ENCODE results near the gene NIPAL3. TPM values are rescaled to one million over a fixed set of nuclear protein-coding genes. Genes with fewer than 3 reads are reported as not detected.
"Not testable (repeated sequence)": the region's sequence is repeated elsewhere in the genome, so short reads cannot be mapped to it uniquely, and the experiment has no call there.

NIPAL3 gene
- total and polyA plus RNA-seq, 8 donors = 13.8 to 41.1 (median 14.5) TPM

- Histone ChIP-seq H3K4me1 (no peaks in the 10 kb centered on the region), H3K27ac (no peak overlapping the region), H3K36me3 (peaks cover 0 to 53% of the 10 kb centered on the region in 2 donors), H3K9me3 (no peaks in the 10 kb centered on the region), H3K27me3 (no peaks in the 10 kb centered on the region), H3K4me3 (no peak overlapping the region)
- TF ChIP-seq, protein P1, sequence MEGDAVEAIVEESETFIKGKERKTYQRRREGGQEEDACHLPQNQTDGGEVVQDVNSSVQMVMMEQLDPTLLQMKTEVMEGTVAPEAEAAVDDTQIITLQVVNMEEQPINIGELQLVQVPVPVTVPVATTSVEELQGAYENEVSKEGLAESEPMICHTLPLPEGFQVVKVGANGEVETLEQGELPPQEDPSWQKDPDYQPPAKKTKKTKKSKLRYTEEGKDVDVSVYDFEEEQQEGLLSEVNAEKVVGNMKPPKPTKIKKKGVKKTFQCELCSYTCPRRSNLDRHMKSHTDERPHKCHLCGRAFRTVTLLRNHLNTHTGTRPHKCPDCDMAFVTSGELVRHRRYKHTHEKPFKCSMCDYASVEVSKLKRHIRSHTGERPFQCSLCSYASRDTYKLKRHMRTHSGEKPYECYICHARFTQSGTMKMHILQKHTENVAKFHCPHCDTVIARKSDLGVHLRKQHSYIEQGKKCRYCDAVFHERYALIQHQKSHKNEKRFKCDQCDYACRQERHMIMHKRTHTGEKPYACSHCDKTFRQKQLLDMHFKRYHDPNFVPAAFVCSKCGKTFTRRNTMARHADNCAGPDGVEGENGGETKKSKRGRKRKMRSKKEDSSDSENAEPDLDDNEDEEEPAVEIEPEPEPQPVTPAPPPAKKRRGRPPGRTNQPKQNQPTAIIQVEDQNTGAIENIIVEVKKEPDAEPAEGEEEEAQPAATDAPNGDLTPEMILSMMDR (IDR thresholded peaks at IDR 0.05) = no peak
- ATAC-seq (peak; percentile 42), DNase-seq (no peak)
- intact Hi-C loops (cut with DNase I) = no loop called here
Measured at GRCh38 chr1:24442764-24443163, 27.2 kb downstream of the NIPAL3 start.

- intact Hi-C loops (cut with DNase I) = no loop called here
- ATAC-seq (no peak), DNase-seq (no peak)
- no peak overlapping the region for H3K27ac ChIP-seq
- TF ChIP-seq, protein P1 (IDR thresholded peaks at IDR 0.05) = no peak
- peaks cover 0 to 57% of the 10 kb centered on the region in 2 donors for H3K36me3 ChIP-seq
- no peaks in the 10 kb centered on the region for H3K27me3 ChIP-seq
- H3K4me1 ChIP-seq = no peaks in the 10 kb centered on the region
- H3K9me3 ChIP-seq = no peaks in the 10 kb centered on the region
- no peak overlapping the region for H3K4me3 ChIP-seq
Measured at GRCh38 chr1:24443241-24443656, 27.6 kb downstream of the NIPAL3 start.

DNA sequence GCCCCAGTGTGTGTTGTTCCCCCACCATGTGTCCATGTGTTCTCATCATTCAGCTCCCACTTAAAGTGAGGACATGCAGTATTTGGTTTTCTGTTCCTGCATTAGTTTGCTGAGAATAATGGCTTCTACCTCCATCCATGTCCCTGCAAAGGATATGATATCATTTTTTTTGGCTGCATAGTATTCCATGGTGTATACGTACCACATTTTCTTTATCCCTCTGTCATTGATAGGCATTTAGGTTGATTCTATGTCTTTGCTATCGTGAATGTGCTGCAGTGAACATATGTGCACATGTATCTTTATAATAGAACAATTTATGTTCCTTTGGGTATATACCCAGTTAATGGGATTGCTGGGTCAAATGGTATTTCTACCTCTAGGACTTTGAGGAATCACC lies 30.8 kb downstream of the NIPAL3 start:
- DNase-seq; intact Hi-C loops (cut with DNase I); H3K4me1 ChIP-seq; H3K9me3 ChIP-seq; H3K27ac ChIP-seq; H3K4me3 ChIP-seq; ATAC-seq; H3K27me3 ChIP-seq: not testable (repeated sequence)
- H3K36me3 ChIP-seq = peaks cover 0 to 72% of the 10 kb centered on the region in 2 donors

DNA sequence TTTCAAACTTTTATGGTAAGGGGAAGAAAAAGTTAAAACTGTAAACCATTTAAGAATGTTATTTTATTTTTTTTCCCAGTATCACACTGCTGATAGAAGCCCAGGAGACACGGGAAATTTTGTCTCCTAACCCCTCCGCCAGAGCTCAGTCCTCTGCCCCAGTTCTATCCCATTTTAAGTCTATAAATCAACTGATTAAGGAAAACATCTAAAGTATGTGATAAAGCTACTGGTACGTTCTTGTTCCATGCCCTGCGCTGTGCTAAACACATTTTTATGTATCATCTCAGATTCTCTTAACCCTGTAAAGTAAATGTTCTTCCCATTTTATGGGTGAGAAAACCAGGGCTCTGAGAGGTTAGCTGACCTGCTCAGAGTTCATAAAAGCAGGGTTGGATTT lies 34.7 kb downstream of the NIPAL3 start:
- no peak for DNase-seq
- peaks cover 0 to 84% of the 10 kb centered on the region in 2 donors for H3K36me3 ChIP-seq
- H3K4me3 ChIP-seq = no peak overlapping the region
- H3K27me3 ChIP-seq = no peaks in the 10 kb centered on the region
- H3K27ac ChIP-seq = no peak overlapping the region
- no peak for ATAC-seq
- intact Hi-C loops (cut with DNase I) = no loop called here
- H3K9me3 ChIP-seq = no peaks in the 10 kb centered on the region
- no peaks in the 10 kb centered on the region for H3K4me1 ChIP-seq
- TF ChIP-seq, protein P1 (IDR thresholded peaks at IDR 0.05) = no peak

- Histone ChIP-seq H3K36me3 (peaks cover 0 to 86% of the 10 kb centered on the region in 2 donors), H3K4me3 (no peak overlapping the region), H3K9me3 (no peaks in the 10 kb centered on the region), H3K4me1 (no peaks in the 10 kb centered on the region), H3K27ac (no peak overlapping the region), H3K27me3 (no peaks in the 10 kb centered on the region)
- no peak for ATAC-seq
- intact Hi-C loops (cut with DNase I) = no loop called here
- no peak for DNase-seq
- TF ChIP-seq, protein P1 (IDR thresholded peaks at IDR 0.05) = no peak
Measured at GRCh38 chr1:24450857-24451397, 35.3 kb downstream of the NIPAL3 start.

DNA sequence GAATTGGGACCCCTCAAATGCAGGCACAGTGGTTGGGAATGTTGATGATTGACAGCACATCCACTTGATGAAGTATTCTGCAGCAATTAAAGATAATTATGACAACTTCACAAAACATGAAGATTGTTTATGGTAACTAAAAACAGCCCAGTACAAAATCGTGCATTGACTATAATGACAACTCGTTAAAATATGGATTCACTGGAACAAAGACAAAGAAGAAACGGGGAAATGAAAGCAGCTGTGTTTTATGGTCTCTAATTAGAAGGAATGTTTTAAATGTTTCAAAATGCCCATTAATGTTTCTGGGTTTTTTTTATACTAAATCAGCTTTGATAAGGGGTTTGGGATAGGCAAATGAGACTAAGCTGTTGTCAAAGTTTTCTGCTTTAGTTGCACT lies 36.1 kb downstream of the NIPAL3 start:
- intact Hi-C loops (cut with DNase I) = no loop called here
- DNase-seq = no peak
- H3K36me3 ChIP-seq = peaks cover 0 to 90% of the 10 kb centered on the region in 2 donors
- no peak overlapping the region for H3K4me3 ChIP-seq
- H3K27me3 ChIP-seq = no peaks in the 10 kb centered on the region
- no peak overlapping the region for H3K27ac ChIP-seq
- TF ChIP-seq, protein P1 (IDR thresholded peaks at IDR 0.05) = no peak
- no peak for ATAC-seq
- H3K4me1 ChIP-seq = no peaks in the 10 kb centered on the region
- no peaks in the 10 kb centered on the region for H3K9me3 ChIP-seq

Data from left lung (tissue), 10 donors.